ENCODE data around the gene OR2T35. TPM values are rescaled to one million over a fixed set of nuclear protein-coding genes. Genes with fewer than 3 reads are reported as not detected.

OR2T35 gene
- total and polyA plus RNA-seq, 9 of the 15 experiments (the other 6 are each of a cell fraction or from before 2014, with no cell fraction given) = not detected

GRCh38 chr1:248691567-248692155, 46.6 kb upstream of the OR2T35 start (continued):
- TF ChIP-seq, protein P1, sequence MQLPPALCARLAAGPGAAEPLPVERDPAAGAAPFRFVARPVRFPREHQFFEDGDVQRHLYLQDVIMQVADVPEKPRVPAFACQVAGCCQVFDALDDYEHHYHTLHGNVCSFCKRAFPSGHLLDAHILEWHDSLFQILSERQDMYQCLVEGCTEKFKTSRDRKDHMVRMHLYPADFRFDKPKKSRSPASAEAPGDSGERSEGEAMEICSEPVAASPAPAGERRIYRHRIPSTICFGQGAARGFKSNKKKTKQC (CRISPR knock-in tag; IDR thresholded peaks at IDR 0.05) = peak; percentile 96
- TF ChIP-seq, protein P2, sequence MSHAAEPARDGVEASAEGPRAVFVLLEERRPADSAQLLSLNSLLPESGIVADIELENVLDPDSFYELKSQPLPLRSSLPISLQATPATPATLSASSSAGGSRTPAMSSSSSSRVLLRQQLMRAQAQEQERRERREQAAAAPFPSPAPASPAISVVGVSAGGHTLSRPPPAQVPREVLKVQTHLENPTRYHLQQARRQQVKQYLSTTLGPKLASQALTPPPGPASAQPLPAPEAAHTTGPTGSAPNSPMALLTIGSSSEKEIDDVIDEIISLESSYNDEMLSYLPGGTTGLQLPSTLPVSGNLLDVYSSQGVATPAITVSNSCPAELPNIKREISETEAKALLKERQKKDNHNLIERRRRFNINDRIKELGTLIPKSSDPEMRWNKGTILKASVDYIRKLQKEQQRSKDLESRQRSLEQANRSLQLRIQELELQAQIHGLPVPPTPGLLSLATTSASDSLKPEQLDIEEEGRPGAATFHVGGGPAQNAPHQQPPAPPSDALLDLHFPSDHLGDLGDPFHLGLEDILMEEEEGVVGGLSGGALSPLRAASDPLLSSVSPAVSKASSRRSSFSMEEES (CRISPR knock-in tag; IDR thresholded peaks at IDR 0.05) = peak; percentile 91
- peak; percentile 39; the same call in 1 of the 2 replicates for TF ChIP-seq PHF8 (IDR thresholded peaks at IDR 0.05; ENCODE audit: borderline replicate concordance, low read length)
- TF ChIP-seq POLR2H (tag; IDR thresholded peaks at IDR 0.05; ENCODE audit: low read depth) = no peak
- TF ChIP-seq, protein P3, sequence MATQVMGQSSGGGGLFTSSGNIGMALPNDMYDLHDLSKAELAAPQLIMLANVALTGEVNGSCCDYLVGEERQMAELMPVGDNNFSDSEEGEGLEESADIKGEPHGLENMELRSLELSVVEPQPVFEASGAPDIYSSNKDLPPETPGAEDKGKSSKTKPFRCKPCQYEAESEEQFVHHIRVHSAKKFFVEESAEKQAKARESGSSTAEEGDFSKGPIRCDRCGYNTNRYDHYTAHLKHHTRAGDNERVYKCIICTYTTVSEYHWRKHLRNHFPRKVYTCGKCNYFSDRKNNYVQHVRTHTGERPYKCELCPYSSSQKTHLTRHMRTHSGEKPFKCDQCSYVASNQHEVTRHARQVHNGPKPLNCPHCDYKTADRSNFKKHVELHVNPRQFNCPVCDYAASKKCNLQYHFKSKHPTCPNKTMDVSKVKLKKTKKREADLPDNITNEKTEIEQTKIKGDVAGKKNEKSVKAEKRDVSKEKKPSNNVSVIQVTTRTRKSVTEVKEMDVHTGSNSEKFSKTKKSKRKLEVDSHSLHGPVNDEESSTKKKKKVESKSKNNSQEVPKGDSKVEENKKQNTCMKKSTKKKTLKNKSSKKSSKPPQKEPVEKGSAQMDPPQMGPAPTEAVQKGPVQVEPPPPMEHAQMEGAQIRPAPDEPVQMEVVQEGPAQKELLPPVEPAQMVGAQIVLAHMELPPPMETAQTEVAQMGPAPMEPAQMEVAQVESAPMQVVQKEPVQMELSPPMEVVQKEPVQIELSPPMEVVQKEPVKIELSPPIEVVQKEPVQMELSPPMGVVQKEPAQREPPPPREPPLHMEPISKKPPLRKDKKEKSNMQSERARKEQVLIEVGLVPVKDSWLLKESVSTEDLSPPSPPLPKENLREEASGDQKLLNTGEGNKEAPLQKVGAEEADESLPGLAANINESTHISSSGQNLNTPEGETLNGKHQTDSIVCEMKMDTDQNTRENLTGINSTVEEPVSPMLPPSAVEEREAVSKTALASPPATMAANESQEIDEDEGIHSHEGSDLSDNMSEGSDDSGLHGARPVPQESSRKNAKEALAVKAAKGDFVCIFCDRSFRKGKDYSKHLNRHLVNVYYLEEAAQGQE (IDR thresholded peaks at IDR 0.05; ENCODE audit: borderline replicate concordance) = no peak
- TF ChIP-seq, protein P3 (CRISPR knock-in tag; IDR thresholded peaks at IDR 0.05; ENCODE audit: low read depth) = 0 out of 2 replicates have a peak, but pooled peaks have one; percentile 59
- peak; percentile 98 for TF ChIP-seq ZNF232 (CRISPR knock-in tag; IDR thresholded peaks at IDR 0.05)
- TF ChIP-seq FOXP1 (CRISPR knock-in tag; IDR thresholded peaks at IDR 0.05) = peak; percentile 52; the same call in 1 of the 2 replicates
- peak; percentile 56; the same call in 1 of the 2 replicates for TF ChIP-seq RBFOX2 (IDR thresholded peaks at IDR 0.05; ENCODE audit: low read depth, low read length)
- no peak for TF ChIP-seq ZNF586 (CRISPR knock-in tag; conservative IDR thresholded peaks at IDR 0.05)
- TF ChIP-seq, protein P4, sequence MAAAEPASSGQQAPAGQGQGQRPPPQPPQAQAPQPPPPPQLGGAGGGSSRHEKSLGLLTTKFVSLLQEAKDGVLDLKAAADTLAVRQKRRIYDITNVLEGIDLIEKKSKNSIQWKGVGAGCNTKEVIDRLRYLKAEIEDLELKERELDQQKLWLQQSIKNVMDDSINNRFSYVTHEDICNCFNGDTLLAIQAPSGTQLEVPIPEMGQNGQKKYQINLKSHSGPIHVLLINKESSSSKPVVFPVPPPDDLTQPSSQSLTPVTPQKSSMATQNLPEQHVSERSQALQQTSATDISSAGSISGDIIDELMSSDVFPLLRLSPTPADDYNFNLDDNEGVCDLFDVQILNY (CRISPR knock-in tag; IDR thresholded peaks at IDR 0.05) = peak; percentile 83; the same call in 1 of the 2 replicates
- TF ChIP-seq CTBP1 (IDR thresholded peaks at IDR 0.05; ENCODE audit: borderline replicate concordance) = peak; percentile 24; the same call in 1 of the 2 replicates
- peak; percentile 62; the same call in 1 of the 2 replicates for TF ChIP-seq PRMT5 (CRISPR knock-in tag; IDR thresholded peaks at IDR 0.05)
- TF ChIP-seq ZNF431 (CRISPR knock-in tag; IDR thresholded peaks at IDR 0.05) = peak; percentile 85; the same call in 1 of the 2 replicates
- peak; percentile 94 for TF ChIP-seq L3MBTL2 (IDR thresholded peaks at IDR 0.05)
